Stimulated activated CD4-positive, alpha-beta T cell treated with anti-CD3 and anti-CD28 coated beads, Interleukin-12 subunit alpha, Interleukin-12 subunit beta, amount 100 ng/mL, for 4 hours (primary cell): ENCODE results near the gene MIPEP.

ENCODE experiments used
- DNase-seq: peaks from one replicate; pipeline ENCODE4 v3.0.0-alpha.2; 2020

Gene MIPEP

DNA sequence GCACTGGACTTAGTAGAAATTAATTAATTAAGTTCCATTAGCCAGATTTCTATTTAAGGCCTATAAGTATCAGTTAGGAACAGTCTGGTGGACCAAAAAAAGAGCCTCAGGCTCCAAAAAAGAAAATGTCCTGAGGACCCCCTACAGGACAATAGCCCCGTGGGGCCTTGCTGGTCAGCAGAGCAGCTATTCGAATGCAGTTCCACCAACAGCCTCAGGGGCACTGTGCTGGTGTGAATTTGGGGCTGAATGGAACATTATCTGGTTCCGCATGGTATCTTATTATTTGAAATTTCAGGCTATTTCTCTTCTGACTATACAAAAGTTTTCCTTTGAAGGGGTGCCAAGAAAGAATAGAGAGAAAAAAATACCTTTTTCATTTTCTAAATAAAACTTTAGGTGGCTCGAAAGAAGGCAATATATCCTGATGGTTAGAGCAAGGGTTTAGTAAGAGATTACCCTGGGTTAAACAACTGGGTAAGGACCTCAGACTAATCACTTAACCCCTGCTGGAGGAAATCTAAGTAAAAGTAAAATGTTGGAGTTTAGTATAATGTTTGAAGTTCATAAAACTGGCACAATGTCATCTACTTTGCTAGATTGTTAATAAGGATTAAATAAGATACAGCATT lies 147.2 kb downstream of the MIPEP start:
- no peak for DNase-seq

- no peak for DNase-seq
Observed at GRCh38 chr13:23740002-23740401, 149.2 kb downstream of the MIPEP start.

DNA sequence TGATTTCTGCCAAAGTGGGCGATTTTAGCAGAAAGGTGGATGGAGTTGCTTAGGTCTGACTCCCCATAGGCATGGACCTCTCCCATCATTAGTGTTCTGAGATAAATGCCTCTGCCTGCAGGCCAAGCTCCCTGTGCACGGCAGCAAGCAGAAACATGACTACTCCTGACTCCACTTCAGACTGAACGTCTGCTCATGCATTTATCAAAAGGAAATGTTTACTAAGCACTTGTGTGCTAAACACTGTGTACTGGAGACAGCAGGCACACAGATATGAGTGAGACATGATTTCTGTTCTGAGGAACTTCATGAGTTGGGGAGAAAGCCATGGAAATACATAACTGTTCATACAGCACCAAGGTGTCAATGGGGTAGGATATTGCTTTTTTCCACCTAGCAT lies 149.6 kb downstream of the MIPEP start:
- DNase-seq, result no peak

DNA sequence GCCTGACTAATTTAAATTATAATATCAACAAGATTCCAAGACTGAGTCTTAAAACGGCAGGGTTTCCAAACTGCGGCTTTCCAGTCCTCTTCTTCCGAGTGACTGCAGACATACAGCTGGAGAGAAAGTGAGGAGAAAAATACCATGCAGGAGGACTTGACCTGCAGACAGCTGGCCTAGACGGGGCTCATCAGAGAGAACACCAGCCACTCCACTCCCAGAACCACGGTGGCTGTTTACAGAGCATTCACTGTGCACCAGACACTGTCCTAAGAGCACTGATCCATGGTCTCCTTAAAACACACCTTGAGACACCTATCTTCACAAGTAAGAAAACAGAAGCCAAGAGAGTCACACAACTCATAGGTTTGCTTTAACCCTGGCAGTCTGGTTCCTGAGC lies 152.7 kb downstream of the MIPEP start:
- no peak for DNase-seq

DNA sequence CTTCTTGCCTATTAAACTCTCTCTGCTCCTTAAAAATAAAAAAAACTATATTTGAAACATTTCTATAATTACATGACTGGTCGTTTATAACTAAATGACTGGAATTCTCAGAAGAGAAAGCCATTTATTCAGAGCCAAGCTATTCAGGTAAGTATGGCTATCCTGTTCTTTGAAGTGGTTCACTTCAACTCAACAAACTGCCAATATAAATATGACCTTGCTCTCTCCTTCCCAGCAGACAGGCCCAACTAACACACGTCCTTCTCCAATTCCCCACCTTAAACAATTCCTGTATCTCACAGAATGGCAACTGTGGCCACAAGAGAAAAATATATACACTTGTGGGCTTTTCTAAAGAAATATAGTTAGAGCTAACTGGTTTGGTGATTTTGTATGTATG lies 153.9 kb downstream of the MIPEP start:
- no peak for DNase-seq

GRCh38 chr13:23731709-23732108 lies 157.5 kb downstream of the MIPEP start:
- no peak for DNase-seq

GRCh38 chr13:23730251-23730650 lies 158.9 kb downstream of the MIPEP start:
- DNase-seq, result no peak

DNA sequence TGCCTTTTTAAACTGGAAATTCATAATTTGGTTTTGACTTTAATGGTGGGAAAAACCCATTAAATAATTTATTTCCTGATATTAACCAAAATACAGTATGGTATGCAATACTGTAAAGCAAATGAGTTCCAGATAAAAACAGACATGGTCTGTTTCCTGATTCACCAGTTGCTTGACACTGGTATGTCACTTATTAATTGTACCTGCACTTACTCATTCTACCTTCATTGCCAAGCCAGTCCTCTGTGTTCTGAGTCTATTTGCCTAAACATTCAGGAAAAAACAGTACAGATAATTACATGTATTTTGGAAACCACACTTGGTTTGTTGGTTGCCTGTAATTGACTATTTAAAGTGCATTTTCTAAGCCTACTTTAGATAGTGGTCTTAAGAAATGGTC lies 159.7 kb downstream of the MIPEP start:
- no peak for DNase-seq

- DNase-seq, result no peak
Observed at GRCh38 chr13:23728807-23729206, 160.4 kb downstream of the MIPEP start.

- no peak for DNase-seq
Observed at GRCh38 chr13:23725922-23726321, 163.3 kb downstream of the MIPEP start.

- DNase-seq, result no peak
Observed at GRCh38 chr13:23724196-23724970, 164.8 kb downstream of the MIPEP start.

DNA sequence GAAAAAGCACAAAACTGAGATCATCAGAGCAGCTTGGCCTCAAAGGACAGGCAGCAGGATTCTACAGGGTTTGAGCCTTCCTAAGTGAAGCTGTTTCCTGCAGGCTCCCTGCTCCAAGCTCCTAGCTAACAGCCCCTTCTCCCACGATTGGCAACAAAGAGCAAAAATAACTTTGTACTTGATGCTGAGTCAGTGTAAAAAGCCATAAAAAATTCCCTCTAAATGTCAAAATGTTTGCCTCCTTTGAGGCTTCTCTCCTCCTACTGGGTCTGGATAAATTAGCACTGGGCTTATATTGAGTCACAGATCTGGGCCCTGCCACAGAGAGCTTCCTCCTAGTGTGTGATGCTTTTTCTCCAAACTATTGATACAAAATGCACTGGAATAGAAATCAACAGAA lies 165.7 kb downstream of the MIPEP start:
- DNase-seq, result no peak

DNA sequence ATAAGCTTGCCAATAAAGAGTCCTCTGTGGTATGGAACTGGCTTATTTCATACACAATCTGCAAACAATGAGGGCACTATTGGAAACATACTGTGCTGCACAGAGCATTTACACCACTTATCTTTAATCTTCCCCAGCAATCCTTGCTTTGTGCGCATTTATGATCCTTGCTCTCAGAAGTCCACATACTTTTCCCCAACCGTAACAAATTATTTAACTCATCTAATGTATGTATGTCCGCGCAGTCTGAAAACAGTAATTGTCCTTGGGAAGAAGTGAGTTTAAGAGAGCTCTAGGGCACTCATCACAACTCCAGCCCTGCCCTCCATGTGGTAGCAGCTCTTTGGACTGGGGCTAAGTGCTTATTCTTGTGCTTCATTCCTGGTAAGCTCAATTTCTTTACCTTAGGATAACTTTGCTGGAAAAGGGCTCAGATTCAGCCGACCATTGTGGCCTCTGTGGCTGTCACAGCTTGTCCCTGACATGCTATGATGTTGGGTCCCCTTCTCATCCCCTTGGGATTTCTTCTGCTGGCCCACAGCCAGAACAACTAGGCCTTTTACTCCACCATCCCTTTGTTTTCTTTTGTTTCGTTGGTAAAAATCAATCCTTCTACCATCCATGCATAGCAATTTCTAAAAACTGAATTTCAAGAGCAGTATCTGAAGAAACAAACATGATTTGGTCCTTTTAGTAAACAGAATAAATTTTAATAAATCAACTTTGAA lies 166.3 kb downstream of the MIPEP start:
- no peak for DNase-seq

DNA sequence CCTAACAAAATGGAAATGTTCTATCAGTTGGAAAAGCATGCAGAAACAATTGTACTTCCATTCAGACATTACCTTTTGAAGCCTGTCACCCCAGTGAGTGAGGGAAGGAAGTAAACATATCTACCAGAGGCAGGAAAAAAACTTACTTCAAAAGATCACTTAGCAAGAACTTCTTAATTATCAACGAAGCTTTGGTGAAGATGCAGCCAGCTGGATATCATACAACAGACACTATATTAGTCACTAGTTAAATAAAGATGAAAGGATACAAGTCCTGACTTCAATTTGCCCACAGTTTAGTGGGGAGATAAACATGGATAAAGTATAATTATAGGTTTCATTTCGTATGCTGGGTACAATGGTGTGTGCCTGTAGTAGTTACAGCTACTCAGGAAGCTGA lies 170.2 kb downstream of the MIPEP start:
- DNase-seq, result no peak

GRCh38 chr13:23716401-23716800 lies 172.8 kb downstream of the MIPEP start:
- DNase-seq, result no peak

- no peak for DNase-seq
Observed at GRCh38 chr13:23715762-23716235, 173.4 kb downstream of the MIPEP start.

DNA sequence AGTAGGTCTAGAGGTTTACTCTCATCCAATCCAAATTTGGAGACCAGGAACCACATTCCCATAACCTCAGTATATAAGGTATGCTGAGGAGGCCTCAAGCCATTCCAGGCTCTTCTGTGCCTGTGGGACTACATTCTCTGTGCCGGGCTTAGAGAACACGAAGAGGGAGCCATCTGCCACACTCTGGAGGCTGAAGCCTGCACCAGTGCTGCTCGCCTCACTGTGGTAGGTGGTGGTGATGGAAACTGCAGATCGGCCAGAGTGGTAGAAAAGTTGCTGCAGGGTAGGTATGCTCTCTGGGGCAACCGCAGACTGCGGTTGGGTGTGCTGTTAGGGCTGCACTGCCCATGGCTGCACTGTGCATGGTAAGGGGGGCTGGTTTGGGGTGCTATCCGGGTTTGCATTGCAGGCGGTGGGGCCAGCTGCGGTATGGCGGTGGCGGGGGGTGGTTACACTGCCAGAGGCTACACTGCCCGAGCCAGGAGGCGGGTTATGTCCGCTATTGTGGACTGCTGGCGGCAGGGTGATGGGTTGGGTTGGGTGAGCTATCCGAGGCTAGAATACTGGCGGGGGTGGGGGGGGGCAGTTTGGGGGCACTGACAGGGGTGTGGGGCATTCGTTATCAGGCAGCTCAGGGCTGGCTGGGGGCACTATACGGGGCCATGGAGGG lies 174.0 kb downstream of the MIPEP start:
- no peak for DNase-seq

GRCh38 chr13:23714672-23715071 lies 174.5 kb downstream of the MIPEP start:
- no peak for DNase-seq

DNA sequence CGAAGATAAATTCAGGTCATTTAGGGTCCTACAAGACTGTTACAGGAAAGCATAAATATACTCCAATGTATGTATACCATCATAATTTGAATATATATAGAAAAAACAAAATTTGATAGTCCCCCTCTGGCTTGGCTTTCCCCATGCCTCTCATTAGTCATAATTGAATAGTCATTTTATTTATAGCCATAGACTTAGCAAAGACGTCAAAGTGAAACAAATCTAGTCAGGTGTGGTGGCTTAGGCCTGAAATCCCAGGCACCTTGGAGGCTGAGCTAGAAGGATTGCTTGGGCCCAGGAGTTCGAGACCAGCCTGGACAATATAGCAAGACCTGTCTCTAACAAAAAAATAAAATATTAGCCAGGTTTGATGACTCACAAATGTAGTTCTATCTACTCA lies 177.8 kb downstream of the MIPEP start:
- no peak for DNase-seq

- DNase-seq, result no peak
Observed at GRCh38 chr13:23710366-23710765, 178.8 kb downstream of the MIPEP start.

GRCh38 chr13:23709536-23709935 lies 179.7 kb downstream of the MIPEP start:
- DNase-seq, result no peak

DNA sequence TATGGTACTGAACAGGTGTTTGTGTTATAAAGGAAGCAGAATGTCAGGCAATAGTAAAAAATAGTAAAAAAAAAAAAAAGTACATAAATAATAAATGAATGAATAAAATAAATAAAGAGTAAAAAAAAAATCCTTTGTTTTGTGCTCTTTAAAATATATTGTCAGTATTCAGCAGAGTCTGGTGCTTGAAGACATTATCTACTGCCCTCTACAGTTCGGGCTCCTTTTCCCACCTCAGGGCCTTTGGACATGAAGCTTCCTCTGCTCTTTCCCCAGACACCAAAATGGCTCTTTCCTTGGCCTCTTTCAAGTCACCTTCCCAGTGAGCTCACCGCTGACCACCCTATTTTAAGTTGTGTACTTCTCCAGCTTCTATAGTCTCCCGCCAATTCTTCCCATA lies 181.5 kb downstream of the MIPEP start:
- DNase-seq, result no peak

DNA sequence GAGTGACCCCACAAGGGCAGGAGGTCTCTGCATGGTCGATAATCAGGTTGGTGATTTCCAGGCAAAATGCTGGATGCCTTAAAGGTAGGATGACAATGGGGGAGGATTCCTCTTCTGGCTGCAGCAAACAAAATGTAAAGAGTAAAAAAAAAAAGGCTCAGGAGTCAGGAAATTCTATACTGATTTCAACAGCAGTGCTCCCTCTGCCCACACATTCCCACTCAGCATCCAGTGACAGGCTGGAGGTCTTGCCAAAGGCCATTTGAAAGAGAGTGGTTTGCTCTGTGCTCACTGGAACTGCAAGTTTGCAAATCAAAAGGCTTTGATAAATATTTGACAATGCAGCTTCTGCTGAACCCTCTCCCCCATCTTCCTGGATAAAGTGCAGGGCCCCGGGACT lies 183.6 kb downstream of the MIPEP start:
- no peak for DNase-seq
